HepG2 (cell line): Measurements from ENCODE around the gene ZNF213. TPM values are rescaled to one million over a fixed set of nuclear protein-coding genes. Genes with fewer than 3 reads are reported as not detected.
A peak's percentile ranks its signal among the peaks of the same experiment; 100 is the strongest.

Experiments
- AGO1 ChIP-seq: fragments of 200-400 bp; formaldehyde crosslinking; IDR thresholded peaks from 2 replicates; pipeline ENCODE4 v1.6.1; 2017; ENCODE audit warnings: mild to moderate bottlenecking, low read depth, low read length, moderate library complexity; ENCODE audit not compliant: poor library complexity, severe bottlenecking
- ELF3 ChIP-seq: IDR thresholded peaks from 2 replicates; pipeline ENCODE4 v1.6.1; 2016; ENCODE audit warnings: missing genetic modification reagents, missing compliant biosample characterization
- HDAC6 ChIP-seq: fragments of 200-600 bp; sonication (generic); IDR thresholded peaks from 2 replicates; pipeline ENCODE4 v1.7.0; 2017; ENCODE audit warnings: mild to moderate bottlenecking, antibody characterized with exemption, low read length, low read depth
- HNF1B ChIP-seq: sonication (generic); formaldehyde crosslinking; IDR thresholded peaks from 2 replicates; pipeline ENCODE4 v1.5.1; 2020; ENCODE audit warnings: mild to moderate bottlenecking, moderate library complexity, missing genetic modification reagents
- ISL2 ChIP-seq: sonication (generic); formaldehyde crosslinking; IDR thresholded peaks from 2 replicates; pipeline ENCODE4 v1.5.0; 2020; ENCODE audit warnings: missing genetic modification reagents
- KAT7 ChIP-seq: IDR thresholded peaks from 2 replicates; pipeline ENCODE4 v1.6.1; 2018; ENCODE audit warnings: borderline replicate concordance, missing compliant biosample characterization
- KMT2B ChIP-seq: IDR thresholded peaks from 2 replicates; pipeline ENCODE4 v1.6.1; 2016; ENCODE audit warnings: missing genetic modification reagents, missing compliant biosample characterization
- MAZ ChIP-seq, 2 experiments: sonication (generic) in 1 of 2; formaldehyde crosslinking in 1 of 2; IDR thresholded peaks; 2 replicates each; pipeline versions ENCODE4 v1.5.0 to v1.6.1; 2012 to 2020; ENCODE audit warnings: low read depth in 2 of 2, mild to moderate bottlenecking in 2 of 2, borderline replicate concordance in 1 of 2, improper control_type of control experiment in 1 of 2, low read length in 1 of 2, missing genetic modification reagents in 1 of 2, moderate library complexity in 1 of 2
- MED1 ChIP-seq: sonication (generic); formaldehyde crosslinking; IDR thresholded peaks from 2 replicates; pipeline ENCODE4 v1.4.0; 2020; ENCODE audit warnings: missing genetic modification reagents
- MEIS1 ChIP-seq: sonication (generic); formaldehyde crosslinking; IDR thresholded peaks from 2 replicates; pipeline ENCODE4 v1.9.0; 2021; ENCODE audit warnings: mild to moderate bottlenecking, missing genetic modification reagents, moderate library complexity, borderline replicate concordance
- NFE2L1 ChIP-seq: sonication (generic); formaldehyde crosslinking; IDR thresholded peaks from 2 replicates; pipeline ENCODE4 v1.4.0; 2020; ENCODE audit warnings: missing genetic modification reagents, mild to moderate bottlenecking, borderline replicate concordance
- NFKBIZ ChIP-seq: IDR thresholded peaks from 2 replicates; pipeline ENCODE4 v1.6.1; 2018; ENCODE audit warnings: missing genetic modification reagents, missing compliant biosample characterization
- PTBP1 ChIP-seq: fragments of 200-400 bp; formaldehyde crosslinking; IDR thresholded peaks from 2 replicates; pipeline ENCODE4 v1.6.1; 2018; ENCODE audit warnings: low read length, low read depth; ENCODE audit not compliant: poor library complexity, severe bottlenecking
- THRA ChIP-seq: sonication (generic); formaldehyde crosslinking; IDR thresholded peaks from 2 replicates; pipeline ENCODE4 v1.4.0; 2020; ENCODE audit warnings: missing genetic modification reagents, borderline replicate concordance
- UBTF ChIP-seq: sonication (generic); formaldehyde crosslinking; IDR thresholded peaks from 2 replicates; pipeline ENCODE4 v1.4.0; 2020; ENCODE audit warnings: mild to moderate bottlenecking, missing genetic modification reagents
- ZFY ChIP-seq: sonication (generic); formaldehyde crosslinking; IDR thresholded peaks from 2 replicates; pipeline ENCODE4 v1.4.0; 2020; ENCODE audit warnings: missing genetic modification reagents
- ZNF432 ChIP-seq: sonication (generic); formaldehyde crosslinking; IDR thresholded peaks from 2 replicates; pipeline ENCODE4 v1.5.0; 2020; ENCODE audit warnings: missing genetic modification reagents, mild to moderate bottlenecking, borderline replicate concordance
- ZNF687 ChIP-seq: sonication (generic); formaldehyde crosslinking; IDR thresholded peaks from 2 replicates; pipeline ENCODE4 v1.5.1; 2020; ENCODE audit warnings: mild to moderate bottlenecking, missing genetic modification reagents, moderate library complexity
- ZNF761 ChIP-seq: sonication (generic); formaldehyde crosslinking; conservative IDR thresholded peaks from 2 replicates; pipeline ENCODE4 v1.4.0; 2020; ENCODE audit warnings: mild to moderate bottlenecking, missing genetic modification reagents
- polyA plus RNA-seq, 8 experiments: library from polyadenylated mRNA; depleted of rRNA in 3 of 8; stranded (reverse) in 7 of 8; unstranded in 1 of 8; fragments of >200 nt; fragmentation: Illumina TruSeq in 4 of 8; extraction: Trizol in 4 of 8; gene quantifications; 2 replicates each; pipeline versions ENCODE4 v1.2.1 to v1.2.3, GENCODE V29; 2011 to 2016; ENCODE audit warnings: low read depth in 4 of 8, missing spikeins in 1 of 8, mixed read lengths in 1 of 8; ENCODE audit not compliant: insufficient read depth in 1 of 8
- total RNA-seq, 5 experiments: library from RNA; depleted of rRNA; stranded (reverse); fragments of >200 nt; fragmentation: Illumina TruSeq; extraction: Trizol; gene quantifications; 2 replicates each; pipeline ENCODE4 v1.2.3, GENCODE V29; 2016; ENCODE audit warnings: low read depth in 1 of 5

Gene ZNF213
- total and polyA plus RNA-seq, 2 of the 13 experiments (the other 11 are each of a cell fraction or from before 2014, with no cell fraction given) = 0.59 to 0.97 TPM

- TF ChIP-seq ZNF432 (CRISPR knock-in tag) = no peak
- TF ChIP-seq MED1 (CRISPR knock-in tag) = no peak
- peak; percentile 44; the same call in 1 of the 2 replicates for TF ChIP-seq HNF1B
- TF ChIP-seq ZNF761 (CRISPR knock-in tag) = 0 out of 2 replicates have a peak, but pooled peaks have one; percentile 39
- TF ChIP-seq MAZ (IDR thresholded peaks at IDR 0.05; ENCODE audit: borderline replicate concordance, low read depth, low read length) = no peak
- TF ChIP-seq MAZ (CRISPR knock-in tag; IDR thresholded peaks at IDR 0.05; ENCODE audit: low read depth) = peak; percentile 30; the same call in 1 of the 2 replicates
- no peak for TF ChIP-seq THRA
- 0 out of 2 replicates have a peak, but pooled peaks have one; percentile 9 for TF ChIP-seq NFKBIZ (CRISPR knock-in tag)
- no peak for TF ChIP-seq HDAC6
- TF ChIP-seq KMT2B (CRISPR knock-in tag) = no peak
- peak; percentile 48; the same call in 1 of the 2 replicates for TF ChIP-seq UBTF
- no peak for TF ChIP-seq AGO1
- TF ChIP-seq PTBP1 = peak; percentile 57
- peak; percentile 8; the same call in 1 of the 2 replicates for TF ChIP-seq ZNF687
- peak; percentile 38; the same call in 1 of the 2 replicates for TF ChIP-seq ZFY
- TF ChIP-seq MEIS1 (CRISPR knock-in tag) = 0 out of 2 replicates have a peak, but pooled peaks have one; percentile 6
- no peak for TF ChIP-seq ISL2 (CRISPR knock-in tag)
- peak; percentile 58; the same call in 1 of the 2 replicates for TF ChIP-seq NFE2L1
- TF ChIP-seq ELF3 (CRISPR knock-in tag) = 0 out of 2 replicates have a peak, but pooled peaks have one; percentile 7
- TF ChIP-seq KAT7 = no peak
Measured at GRCh38 chr16:3171181-3171854, 36.5 kb downstream of the ZNF213 start (continued).
